ENCODE results near the gene AUTS2.

AUTS2 gene

DNA sequence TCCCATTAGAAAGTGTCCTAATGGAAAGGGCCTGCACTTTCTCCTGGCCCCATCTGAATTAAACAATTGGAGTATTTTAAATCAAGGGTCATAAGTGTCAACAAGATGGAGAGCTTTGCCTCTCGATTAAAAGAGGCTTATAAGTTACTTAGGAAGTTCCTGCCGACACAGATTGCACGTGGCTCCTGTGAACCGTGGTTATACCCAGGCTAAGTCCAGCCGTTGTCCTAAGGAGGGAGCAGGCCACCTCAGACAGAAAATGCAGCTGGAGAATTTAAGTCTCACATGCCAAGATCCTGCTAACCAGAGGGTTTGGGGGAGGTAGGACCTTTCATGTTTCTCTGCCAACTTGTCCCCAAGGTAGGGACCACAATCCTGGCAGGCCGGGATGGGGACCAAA lies 907.2 kb downstream of the AUTS2 start:
- Histone ChIP-seq H3F3A (ENCODE audit: insufficient read depth, low read length) (no peaks in the 10 kb centered on the region), H4K20me1 (ENCODE audit: insufficient read depth, low read length) (no peaks in the 10 kb centered on the region), H3K79me2 (ENCODE audit: insufficient read depth, low read length) (no peaks in the 10 kb centered on the region), H3K4me2 (ENCODE audit: low read length) (no peak overlapping the region), H3K9me3 (ENCODE audit: low read length) (no peaks in the 10 kb centered on the region), H3K9me2 (ENCODE audit: low read depth, low read length) (no peaks in the 10 kb centered on the region), H3K4me1 (ENCODE audit: insufficient read depth, low read length, severe bottlenecking) (peaks cover 18% of the 10 kb centered on the region), H3K27ac (ENCODE audit: low read depth, low read length, poor library complexity, severe bottlenecking) (no peak overlapping the region), H3K4me3 (ENCODE audit: low read depth, low read length, poor library complexity, severe bottlenecking) (no peak overlapping the region), H3K27me3 (ENCODE audit: insufficient read depth, low read length) (no peaks in the 10 kb centered on the region), H3K9ac (ENCODE audit: low read length) (no peak overlapping the region), H3K36me3 (ENCODE audit: insufficient read depth, low read length) (peaks cover 7% of the 10 kb centered on the region; the same call in 1 of the 2 replicates), H2AFZ (ENCODE audit: low read length) (no peak overlapping the region)
- TF ChIP-seq EZH2 (IDR thresholded peaks at IDR 0.05; ENCODE audit: borderline replicate concordance, low read length) = no peak
- TF ChIP-seq, protein P1, sequence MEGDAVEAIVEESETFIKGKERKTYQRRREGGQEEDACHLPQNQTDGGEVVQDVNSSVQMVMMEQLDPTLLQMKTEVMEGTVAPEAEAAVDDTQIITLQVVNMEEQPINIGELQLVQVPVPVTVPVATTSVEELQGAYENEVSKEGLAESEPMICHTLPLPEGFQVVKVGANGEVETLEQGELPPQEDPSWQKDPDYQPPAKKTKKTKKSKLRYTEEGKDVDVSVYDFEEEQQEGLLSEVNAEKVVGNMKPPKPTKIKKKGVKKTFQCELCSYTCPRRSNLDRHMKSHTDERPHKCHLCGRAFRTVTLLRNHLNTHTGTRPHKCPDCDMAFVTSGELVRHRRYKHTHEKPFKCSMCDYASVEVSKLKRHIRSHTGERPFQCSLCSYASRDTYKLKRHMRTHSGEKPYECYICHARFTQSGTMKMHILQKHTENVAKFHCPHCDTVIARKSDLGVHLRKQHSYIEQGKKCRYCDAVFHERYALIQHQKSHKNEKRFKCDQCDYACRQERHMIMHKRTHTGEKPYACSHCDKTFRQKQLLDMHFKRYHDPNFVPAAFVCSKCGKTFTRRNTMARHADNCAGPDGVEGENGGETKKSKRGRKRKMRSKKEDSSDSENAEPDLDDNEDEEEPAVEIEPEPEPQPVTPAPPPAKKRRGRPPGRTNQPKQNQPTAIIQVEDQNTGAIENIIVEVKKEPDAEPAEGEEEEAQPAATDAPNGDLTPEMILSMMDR (IDR thresholded peaks at IDR 0.05; ENCODE audit: low read length) = no peak

DNA sequence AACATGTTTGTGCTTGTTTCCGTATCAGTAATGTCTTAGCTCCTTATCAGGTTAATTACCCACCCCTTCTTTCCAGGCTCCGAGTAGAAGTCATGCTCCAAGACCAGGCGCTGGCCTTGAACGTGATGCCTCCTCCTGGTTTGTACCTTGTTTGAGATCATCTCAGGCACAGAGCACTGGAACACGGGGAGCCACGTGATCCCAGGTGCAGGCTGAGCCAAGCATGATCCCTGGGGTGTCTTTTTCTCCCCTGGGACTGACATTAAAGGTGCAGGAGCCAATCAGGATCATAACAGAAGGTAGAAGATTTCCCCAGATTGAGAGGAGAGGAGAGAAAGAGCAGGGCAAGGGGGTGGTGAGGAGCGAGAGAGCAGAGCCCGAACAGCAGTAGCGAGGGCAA lies 907.6 kb downstream of the AUTS2 start:
- no peaks in the 10 kb centered on the region for H4K20me1 ChIP-seq (ENCODE audit: insufficient read depth, low read length)
- no peak for TF ChIP-seq EZH2 (IDR thresholded peaks at IDR 0.05; ENCODE audit: borderline replicate concordance, low read length)
- TF ChIP-seq, protein P1 (IDR thresholded peaks at IDR 0.05; ENCODE audit: low read length) = no peak
- no peak overlapping the region for H3K4me3 ChIP-seq (ENCODE audit: low read depth, low read length, poor library complexity, severe bottlenecking)
- no peaks in the 10 kb centered on the region for H3K27me3 ChIP-seq (ENCODE audit: insufficient read depth, low read length)
- peaks cover 18% of the 10 kb centered on the region for H3K4me1 ChIP-seq (ENCODE audit: insufficient read depth, low read length, severe bottlenecking)
- no peak overlapping the region for H3K9ac ChIP-seq (ENCODE audit: low read length)
- H3K27ac ChIP-seq (ENCODE audit: low read depth, low read length, poor library complexity, severe bottlenecking) = no peak overlapping the region
- no peaks in the 10 kb centered on the region for H3K9me3 ChIP-seq (ENCODE audit: low read length)
- H3K36me3 ChIP-seq (ENCODE audit: insufficient read depth, low read length) = peaks cover 7% of the 10 kb centered on the region; the same call in 1 of the 2 replicates
- no peak overlapping the region for H3K4me2 ChIP-seq (ENCODE audit: low read length)
- no peak overlapping the region for H2AFZ ChIP-seq (ENCODE audit: low read length)
- no peaks in the 10 kb centered on the region for H3K9me2 ChIP-seq (ENCODE audit: low read depth, low read length)
- no peaks in the 10 kb centered on the region for H3F3A ChIP-seq (ENCODE audit: insufficient read depth, low read length)
- no peaks in the 10 kb centered on the region for H3K79me2 ChIP-seq (ENCODE audit: insufficient read depth, low read length)

DNA sequence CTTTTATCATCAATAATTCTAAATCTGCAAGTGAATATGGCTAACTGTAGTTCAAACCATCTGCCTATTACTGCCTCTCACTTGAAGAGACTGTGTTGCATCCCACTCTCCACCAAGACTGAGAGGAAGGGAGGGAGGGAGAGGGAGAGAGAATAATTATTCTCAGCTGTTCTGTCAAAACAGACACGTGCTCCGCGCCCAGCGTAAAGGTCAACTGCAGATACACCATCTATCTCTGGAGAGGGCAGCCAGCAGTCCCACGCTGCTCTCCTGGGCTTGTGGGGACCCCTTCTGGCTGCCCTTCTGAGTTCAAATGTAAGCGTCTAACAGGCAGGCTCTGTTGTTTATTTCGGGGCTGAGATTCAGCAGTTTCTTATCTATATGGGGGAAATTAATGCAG lies 908.2 kb downstream of the AUTS2 start:
- no peak overlapping the region for H3K4me3 ChIP-seq (ENCODE audit: low read depth, low read length, poor library complexity, severe bottlenecking)
- no peak for TF ChIP-seq EZH2 (IDR thresholded peaks at IDR 0.05; ENCODE audit: borderline replicate concordance, low read length)
- TF ChIP-seq, protein P1 (IDR thresholded peaks at IDR 0.05; ENCODE audit: low read length) = peak; percentile 69
- no peaks in the 10 kb centered on the region for H4K20me1 ChIP-seq (ENCODE audit: insufficient read depth, low read length)
- no peaks in the 10 kb centered on the region for H3F3A ChIP-seq (ENCODE audit: insufficient read depth, low read length)
- H3K4me2 ChIP-seq (ENCODE audit: low read length) = no peak overlapping the region
- H3K4me1 ChIP-seq (ENCODE audit: insufficient read depth, low read length, severe bottlenecking) = peaks cover 18% of the 10 kb centered on the region
- H3K9ac ChIP-seq (ENCODE audit: low read length) = no peak overlapping the region
- H3K36me3 ChIP-seq (ENCODE audit: insufficient read depth, low read length) = peaks cover 7% of the 10 kb centered on the region; the same call in 1 of the 2 replicates
- no peak overlapping the region for H3K27ac ChIP-seq (ENCODE audit: low read depth, low read length, poor library complexity, severe bottlenecking)
- no peaks in the 10 kb centered on the region for H3K79me2 ChIP-seq (ENCODE audit: insufficient read depth, low read length)
- H3K27me3 ChIP-seq (ENCODE audit: insufficient read depth, low read length) = no peaks in the 10 kb centered on the region
- no peaks in the 10 kb centered on the region for H3K9me2 ChIP-seq (ENCODE audit: low read depth, low read length)
- no peak overlapping the region for H2AFZ ChIP-seq (ENCODE audit: low read length)
- no peaks in the 10 kb centered on the region for H3K9me3 ChIP-seq (ENCODE audit: low read length)

Measured in OCI-LY1 (cell line).